GM12873 (cell line): ENCODE results near the gene CERS1.

Source experiments
- CTCF ChIP-seq: IDR thresholded peaks from 2 replicates; pipeline ENCODE4 v1.5.1; 2012; ENCODE audit warnings: low read depth, mild to moderate bottlenecking, moderate library complexity, low read length, control low read depth; ENCODE audit not compliant: insufficient read depth; ENCODE audit errors: missing control alignments

The CERS1 gene

DNA sequence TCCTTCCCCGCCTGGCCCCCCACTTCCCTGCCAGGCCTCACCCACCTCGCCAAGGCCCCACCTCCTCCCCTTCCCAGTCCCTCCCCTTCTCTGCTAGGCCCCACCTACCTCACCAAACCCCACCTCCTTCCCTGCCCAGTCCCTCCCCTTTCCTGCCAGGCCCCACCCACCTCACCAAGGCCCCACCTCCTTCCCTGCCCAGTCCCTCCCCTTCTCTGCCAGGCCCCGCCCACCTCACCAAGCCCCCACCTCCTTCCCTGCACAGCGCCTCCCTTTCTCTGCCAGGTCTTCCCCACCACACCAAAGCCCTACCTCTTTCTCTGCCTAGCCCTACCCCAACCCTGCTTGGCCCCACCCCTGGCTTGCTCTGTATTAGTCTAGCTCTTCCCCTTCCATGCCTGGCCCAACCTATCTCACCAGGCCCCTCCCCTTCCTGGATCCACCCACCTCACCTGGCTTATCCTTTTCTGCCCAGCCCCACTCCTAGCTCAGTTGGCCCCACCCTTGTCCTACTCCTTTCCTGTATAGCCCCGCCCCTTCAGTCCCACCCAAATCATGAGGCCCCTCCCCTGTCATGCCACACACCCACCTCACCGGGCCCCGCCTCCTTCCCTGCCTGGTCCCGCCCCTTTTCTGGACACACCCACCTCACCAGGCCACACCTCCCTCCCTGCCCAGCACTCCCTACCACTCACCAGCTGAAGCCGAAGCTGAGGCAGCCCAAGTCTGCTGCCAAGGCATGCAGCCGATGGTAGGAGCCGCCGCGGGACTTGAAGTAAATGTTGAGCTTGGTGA is 16.2 kb downstream of the CERS1 start:
- no peak for TF ChIP-seq CTCF

- TF ChIP-seq CTCF, result no peak
Observed at GRCh38 chr19:18878858-18879578, 16.9 kb downstream of the CERS1 start.

DNA sequence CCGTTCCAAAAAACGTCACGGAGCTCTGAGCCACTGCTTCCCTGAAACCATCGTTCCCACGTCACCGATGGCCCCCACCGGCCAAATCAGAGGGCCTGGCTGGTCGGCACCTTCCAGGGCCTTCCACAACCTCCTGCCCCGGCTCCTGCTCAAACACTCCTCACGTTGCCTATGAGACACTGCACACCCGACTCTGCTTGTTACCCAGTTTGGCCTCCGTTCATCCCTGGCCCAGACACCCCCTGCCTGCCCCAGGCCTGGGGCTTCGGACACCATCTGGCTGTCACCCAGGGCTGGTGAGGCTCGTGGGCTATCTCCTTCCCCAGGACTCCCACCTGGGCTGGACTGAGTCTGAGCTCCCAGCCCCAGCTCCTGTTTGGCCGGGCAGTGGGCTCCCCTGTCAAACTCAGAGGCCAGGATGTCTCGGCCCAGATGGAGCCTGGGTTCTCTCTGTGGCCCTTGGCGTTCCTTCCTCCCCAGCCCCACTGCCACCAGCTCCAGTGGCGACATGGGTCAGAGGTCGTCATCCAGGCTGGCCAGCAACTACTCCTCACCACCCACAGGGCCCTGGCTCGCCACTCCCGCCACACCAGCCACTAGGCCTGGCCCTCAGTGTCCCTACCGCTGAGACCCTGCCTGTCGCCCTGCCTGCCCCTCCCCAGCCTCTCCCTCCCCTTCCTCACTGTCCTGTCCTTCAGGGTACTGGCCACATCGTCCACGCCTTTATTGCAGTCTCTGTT is 17.7 kb downstream of the CERS1 start:
- TF ChIP-seq CTCF, result no peak

- TF ChIP-seq CTCF, result no peak
Observed at GRCh38 chr19:18876865-18877264, 19.1 kb downstream of the CERS1 start.

DNA sequence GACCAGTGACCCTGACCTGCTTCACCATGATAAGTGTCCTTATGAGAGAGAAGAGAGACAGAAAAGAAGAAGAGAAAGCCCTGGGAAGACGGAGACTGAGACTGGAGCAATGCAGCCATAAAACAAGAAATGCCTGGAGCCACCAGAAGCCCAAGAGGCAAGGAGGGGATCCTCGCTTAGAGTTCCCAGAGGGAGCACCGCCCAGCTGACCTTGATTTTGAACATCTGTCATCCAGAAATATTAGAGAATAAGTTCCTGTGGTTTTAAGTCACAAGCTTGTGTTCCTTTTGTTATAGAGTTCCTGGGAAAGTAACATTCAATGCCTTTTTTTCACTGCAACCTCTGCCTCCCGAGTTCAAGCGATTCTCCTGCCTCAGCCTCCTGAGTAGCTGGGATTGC is 20.2 kb downstream of the CERS1 start:
- no peak for TF ChIP-seq CTCF

DNA sequence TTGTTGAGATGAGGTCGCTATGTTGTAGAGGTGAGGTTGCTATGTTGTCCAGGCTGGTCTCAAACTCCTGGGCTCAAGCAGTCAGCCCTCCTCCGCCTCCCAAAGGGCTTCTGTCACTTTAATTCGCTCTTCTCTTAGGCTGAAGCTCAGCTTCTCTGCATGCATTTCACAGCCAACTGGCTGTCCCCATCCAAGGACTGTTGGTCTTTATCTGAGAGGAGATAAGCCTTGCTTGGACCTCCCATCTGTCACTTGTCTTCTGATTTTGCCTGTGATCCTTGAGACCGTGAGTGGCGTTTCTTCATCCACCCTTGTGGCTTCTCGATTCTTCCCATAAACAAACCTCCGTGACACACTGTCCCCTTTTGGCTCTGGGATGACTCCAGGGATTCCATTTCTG is 24.4 kb downstream of the CERS1 start:
- no peak for TF ChIP-seq CTCF

GRCh38 chr19:18870531-18871172 is 25.3 kb downstream of the CERS1 start:
- TF ChIP-seq CTCF, result no peak
